GM19351 (cell line): ENCODE measurements around the gene STON2.
"Not testable (repeated sequence)": the region's sequence is repeated elsewhere in the genome, so short reads cannot be mapped to it uniquely, and the experiment has no call there.

ENCODE experiments used
- ATAC-seq: cut with Tn5 transposase; IDR thresholded peaks from one replicate; pipeline ENCODE4 v1.9.1; 2021; ENCODE audit warnings: mild to moderate bottlenecking, moderate library complexity; ENCODE audit not compliant: unreplicated experiment

The STON2 gene

GRCh38 chr14:81384900-81385299 lies 15.2 kb downstream of the STON2 start:
- no peak for ATAC-seq

DNA sequence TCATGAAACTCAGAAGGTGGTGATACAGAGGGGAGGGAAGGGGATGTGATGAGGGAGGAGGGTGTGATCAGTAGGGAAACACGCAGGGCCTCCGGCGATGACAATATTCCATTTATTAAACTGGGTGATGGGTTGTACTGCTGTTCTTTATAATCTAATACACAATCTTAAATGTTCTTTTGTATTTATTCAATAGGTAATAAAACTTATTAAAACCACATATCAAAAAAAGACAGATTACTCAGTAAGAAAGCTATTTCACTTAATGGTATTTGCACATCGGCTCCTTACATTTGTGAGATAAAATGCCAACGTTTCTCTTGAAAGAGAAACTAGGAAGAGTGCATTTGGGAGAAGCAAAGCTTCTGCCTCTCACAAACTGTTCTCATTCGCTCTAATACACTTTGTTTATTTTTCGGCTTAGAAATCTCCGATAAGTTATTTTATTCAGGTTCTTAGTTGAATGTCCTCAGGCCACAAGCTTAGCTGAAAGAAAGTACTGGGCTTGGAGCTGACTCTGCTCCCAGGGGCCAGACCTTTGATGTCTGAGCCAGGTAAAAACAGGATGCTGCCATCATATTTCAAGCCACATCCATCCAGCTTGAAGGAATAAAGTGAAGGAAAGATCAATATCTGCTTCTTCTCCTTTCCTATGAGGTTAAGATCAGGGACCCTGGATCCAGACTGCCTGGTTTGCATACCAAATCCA lies 17.5 kb downstream of the STON2 start:
- no peak for ATAC-seq

DNA sequence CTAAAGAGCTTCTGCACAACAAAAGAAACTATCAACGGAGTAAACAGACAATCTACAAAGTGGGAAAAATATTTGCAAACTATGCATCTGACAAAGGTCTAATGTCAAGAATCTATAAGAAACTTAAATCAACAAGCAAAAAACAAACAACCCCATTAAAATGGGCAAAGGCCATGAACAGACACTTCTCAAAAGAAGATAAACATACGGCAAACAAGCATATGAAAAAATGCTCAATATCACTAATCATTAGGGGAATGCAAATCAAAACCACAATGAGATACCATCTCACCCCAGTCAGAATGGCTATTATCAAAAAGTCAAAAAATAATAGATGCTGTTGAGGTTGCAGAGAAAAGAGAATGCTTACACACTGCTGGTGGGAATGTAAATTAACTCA lies 20.1 kb downstream of the STON2 start:
- not testable (repeated sequence) for ATAC-seq

- ATAC-seq, result no peak
These were observed 28.3 kb downstream of the STON2 start for GRCh38 chr14:81371802-81372201.

DNA sequence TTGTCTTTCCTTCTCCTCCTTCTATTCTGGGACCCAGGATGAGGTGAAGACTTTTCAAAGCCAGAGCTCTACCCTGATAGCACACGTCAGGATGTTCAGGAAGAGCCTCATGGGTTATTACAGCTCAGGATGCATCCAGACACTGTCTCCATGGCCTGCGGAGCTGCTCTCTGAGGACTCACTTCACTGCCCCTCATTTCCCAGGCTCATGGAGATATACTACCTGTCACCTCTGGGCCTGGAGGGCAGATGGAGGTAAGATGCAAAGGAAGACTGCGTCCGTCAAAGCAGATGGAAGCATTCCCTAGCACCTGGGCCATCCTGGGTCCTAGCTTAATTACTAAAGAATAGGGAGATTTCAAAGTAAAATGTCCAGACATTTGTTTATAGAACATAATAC lies 32.6 kb downstream of the STON2 start:
- no peak for ATAC-seq

GRCh38 chr14:81366884-81367283 lies 33.2 kb downstream of the STON2 start:
- no peak for ATAC-seq

DNA sequence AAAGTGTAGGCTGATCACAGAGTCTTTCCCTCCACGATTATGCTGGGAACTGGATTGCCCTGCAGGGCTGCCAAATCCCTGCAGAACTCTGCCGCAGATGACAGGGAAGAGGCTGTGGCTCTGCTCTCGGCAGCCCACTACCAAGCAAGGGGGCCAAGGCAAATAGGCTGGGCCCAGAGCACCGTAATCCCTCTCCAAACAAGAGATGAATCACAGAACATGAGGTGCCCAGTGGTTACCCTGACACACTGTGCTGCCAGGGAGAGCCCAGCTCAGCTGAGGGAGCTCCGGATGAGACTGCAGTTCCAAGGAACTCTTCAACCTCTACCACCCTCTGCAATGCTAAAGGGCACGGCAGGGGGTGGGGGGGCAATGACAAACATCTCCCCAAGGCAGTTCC lies 33.9 kb downstream of the STON2 start:
- no peak for ATAC-seq

GRCh38 chr14:81363746-81364378 lies 36.3 kb downstream of the STON2 start:
- no peak for ATAC-seq

GRCh38 chr14:81353691-81354323 lies 46.3 kb downstream of the STON2 start:
- no peak for ATAC-seq

- ATAC-seq, result no peak
These were observed 47.7 kb downstream of the STON2 start for GRCh38 chr14:81352413-81352812.

DNA sequence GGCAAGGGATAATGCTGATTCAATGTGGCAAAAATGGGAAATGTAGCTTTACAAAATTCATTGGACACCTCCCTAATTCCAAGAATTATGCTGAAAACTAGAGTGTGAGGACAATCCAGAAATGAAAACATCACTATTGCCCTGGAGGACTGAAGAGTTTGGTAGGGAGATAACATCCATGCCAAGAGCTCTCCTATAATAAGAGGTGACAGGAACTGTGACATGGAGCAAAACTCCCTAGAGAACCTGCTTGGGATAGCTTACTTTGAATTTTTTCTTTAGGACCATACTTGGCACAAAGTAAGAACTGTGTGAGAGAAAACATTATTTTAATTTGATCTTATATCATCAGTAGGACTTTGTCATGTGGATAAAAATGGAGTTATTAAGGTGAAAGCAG lies 48.9 kb downstream of the STON2 start:
- ATAC-seq, result no peak

- ATAC-seq, result no peak
These were observed 49.6 kb downstream of the STON2 start for GRCh38 chr14:81350344-81351130.

- ATAC-seq, result no peak
These were observed 52.1 kb downstream of the STON2 start for GRCh38 chr14:81348061-81348460.

- ATAC-seq, result no peak
These were observed 54.3 kb downstream of the STON2 start for GRCh38 chr14:81345781-81346180.

DNA sequence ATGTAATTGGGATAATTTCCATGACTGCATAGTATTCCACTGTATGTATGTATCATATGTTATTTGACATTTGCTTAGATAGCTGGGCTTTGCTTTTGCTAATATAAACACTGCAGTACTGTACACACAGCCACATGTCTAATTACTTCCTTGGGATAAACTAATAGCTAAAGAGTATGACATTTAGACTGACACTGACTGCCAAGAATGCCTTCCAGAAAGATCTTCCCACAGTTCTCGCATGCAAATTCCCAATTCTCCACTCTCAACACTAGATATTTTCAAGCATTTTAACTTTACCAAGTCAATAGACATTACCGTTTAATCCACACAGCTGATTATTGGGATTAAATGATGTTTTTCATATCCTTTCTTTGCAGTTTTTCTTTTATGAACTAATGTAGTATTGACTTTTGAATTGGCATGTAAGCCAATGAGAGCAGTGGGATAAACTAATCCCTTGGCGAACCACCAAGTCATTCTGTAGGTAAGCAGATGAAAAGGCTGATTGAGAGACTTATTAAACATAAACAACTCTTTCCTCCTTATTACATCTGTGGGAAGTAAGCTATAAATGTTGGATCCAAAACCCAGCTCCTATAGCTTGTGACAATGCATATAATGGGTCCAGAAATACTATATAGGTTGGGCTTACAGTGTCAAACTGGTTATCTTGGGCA lies 55.5 kb downstream of the STON2 start:
- no peak for ATAC-seq

DNA sequence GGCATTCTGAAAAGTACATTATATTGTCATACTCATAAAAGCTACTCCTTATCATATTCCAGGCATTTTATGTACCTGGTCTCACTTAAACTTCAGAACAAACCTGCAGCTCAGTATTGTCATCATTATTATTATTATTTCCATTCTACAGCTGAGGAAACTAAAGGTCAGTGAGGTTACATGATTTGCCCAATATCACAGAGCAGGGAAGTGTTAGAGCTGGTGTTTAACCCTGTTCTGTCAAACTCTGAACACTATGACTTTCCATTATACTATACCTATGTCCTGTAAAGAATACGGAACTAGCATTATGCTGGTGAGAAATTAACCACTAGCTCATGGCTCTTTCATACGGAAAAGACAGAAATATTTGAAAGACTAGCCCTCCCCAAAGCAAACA lies 56.4 kb downstream of the STON2 start:
- ATAC-seq, result no peak

GRCh38 chr14:81342850-81343580 lies 57.1 kb downstream of the STON2 start:
- no peak for ATAC-seq

DNA sequence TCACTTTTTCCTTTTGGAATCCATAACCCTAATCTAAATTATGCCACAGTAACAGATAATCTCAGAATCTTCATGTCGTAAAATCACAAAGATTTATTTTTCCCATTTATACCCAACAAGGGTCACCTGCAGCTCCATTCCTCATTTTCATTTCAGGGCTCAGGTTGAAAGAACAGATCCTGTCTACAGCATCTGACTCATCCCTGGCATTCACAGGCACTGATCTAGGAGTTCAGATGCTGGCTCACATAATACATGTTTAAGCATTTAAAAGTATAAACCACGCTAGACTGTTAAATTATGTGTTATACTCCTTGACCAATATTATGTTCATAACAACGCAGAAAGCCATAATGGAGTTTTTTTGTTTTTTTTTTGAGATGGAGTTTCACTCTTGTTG lies 58.3 kb downstream of the STON2 start:
- ATAC-seq, result no peak

DNA sequence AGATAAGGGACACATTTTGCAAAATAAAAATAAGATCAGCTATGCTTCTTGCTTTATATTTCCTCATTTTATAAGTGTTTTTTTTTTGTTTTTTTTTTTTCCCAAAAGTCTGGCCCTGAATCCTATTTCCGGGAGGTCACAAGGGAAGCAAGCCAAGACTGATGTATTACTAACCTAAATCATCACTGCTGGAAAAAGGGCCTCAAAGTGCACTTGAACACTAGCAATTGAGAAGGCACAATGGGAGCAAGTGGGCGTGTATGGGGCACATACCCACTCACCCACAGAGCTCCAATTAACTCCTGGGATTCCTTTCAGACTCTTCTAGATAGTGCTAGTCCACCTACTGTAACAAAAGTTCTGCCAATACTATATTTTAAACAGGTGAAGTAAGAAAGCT lies 58.8 kb downstream of the STON2 start:
- no peak for ATAC-seq

GRCh38 chr14:81340201-81340600 lies 59.9 kb downstream of the STON2 start:
- ATAC-seq, result no peak
